Gastroesophageal sphincter (tissue), 3 donors: ENCODE data around the gene IQGAP2.

Experiments used
- EP300 ChIP-seq: sonication (generic); formaldehyde crosslinking; IDR thresholded peaks from one replicate; pipeline ENCODE4 v1.6.1; 2017; ENCODE audit warnings: antibody characterized with exemption, mild to moderate bottlenecking
- POLR2A ChIP-seq, 2 donors: fragments of 450-650 bp; IDR thresholded peaks; one replicate each; pipeline ENCODE4 v1.6.1; 2017; ENCODE audit warnings: antibody characterized with exemption in 2 of 2, mild to moderate bottlenecking in 2 of 2, moderate library complexity in 1 of 2
- TF ChIP-seq, protein P1 (sequence below), 4 experiments: fragments of 200-600 bp in 2 of 4; fragments of 450-650 bp in 2 of 4; sonication (generic) in 1 of 4; IDR thresholded peaks; one replicate each; pipeline ENCODE4 v1.5.1; 2017 to 2019; ENCODE audit warnings: antibody characterized with exemption in 4 of 4, mild to moderate bottlenecking in 2 of 4, moderate library complexity in 2 of 4

DNA sequence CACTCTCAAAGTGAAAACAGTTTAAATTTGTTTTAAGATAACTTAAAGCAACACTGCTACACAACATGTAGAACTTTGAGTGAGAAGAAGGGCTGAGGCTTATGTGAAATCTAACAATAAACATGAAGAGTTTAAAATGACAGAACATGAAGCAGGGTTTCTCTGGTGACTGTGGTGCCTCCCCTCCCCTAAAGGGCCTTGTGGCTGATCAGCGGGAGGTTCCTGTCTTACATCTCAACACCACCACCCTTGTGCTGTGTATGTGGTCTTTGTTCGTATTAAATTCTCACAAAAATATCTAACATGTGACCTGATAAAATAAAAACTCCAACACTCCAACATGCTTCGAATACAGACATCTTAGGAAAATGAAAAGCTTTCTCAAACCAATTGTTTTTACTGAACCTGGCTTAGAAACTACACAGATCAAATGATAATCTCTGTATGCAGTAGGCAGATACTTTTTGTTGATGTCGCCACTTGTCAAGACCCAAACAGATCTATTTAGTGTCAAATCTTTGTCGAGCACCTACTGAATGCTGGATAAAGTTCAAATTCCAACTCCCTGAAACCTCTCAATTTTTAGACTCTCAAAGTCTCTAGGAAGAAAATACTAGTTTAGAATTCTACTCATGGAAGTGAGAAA, 9.9 kb upstream of the IQGAP2 start:
- TF ChIP-seq, protein P1, sequence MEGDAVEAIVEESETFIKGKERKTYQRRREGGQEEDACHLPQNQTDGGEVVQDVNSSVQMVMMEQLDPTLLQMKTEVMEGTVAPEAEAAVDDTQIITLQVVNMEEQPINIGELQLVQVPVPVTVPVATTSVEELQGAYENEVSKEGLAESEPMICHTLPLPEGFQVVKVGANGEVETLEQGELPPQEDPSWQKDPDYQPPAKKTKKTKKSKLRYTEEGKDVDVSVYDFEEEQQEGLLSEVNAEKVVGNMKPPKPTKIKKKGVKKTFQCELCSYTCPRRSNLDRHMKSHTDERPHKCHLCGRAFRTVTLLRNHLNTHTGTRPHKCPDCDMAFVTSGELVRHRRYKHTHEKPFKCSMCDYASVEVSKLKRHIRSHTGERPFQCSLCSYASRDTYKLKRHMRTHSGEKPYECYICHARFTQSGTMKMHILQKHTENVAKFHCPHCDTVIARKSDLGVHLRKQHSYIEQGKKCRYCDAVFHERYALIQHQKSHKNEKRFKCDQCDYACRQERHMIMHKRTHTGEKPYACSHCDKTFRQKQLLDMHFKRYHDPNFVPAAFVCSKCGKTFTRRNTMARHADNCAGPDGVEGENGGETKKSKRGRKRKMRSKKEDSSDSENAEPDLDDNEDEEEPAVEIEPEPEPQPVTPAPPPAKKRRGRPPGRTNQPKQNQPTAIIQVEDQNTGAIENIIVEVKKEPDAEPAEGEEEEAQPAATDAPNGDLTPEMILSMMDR (IDR thresholded peaks at IDR 0.05): no peak
- TF ChIP-seq EP300 (no peak), POLR2A (IDR thresholded peaks at IDR 0.05) (no peak)
